Muscle layer of colon (tissue), 2 donors: ENCODE results near the gene TMEM208.
A peak's percentile ranks its signal among the peaks of the same experiment; 100 is the strongest.

Experiments
- H3K27ac ChIP-seq: one replicate; pipeline ENCODE4 v1.7.0; 2013; ENCODE audit warnings: low read depth, mild to moderate bottlenecking, low read length, moderate library complexity
- H3K27me3 ChIP-seq, 2 donors: one replicate each; pipeline ENCODE4 v1.7.0; 2013; ENCODE audit warnings: low read length in 2 of 2, mild to moderate bottlenecking in 2 of 2; ENCODE audit not compliant: insufficient read depth in 2 of 2, control insufficient read depth in 1 of 2
- H3K36me3 ChIP-seq: one replicate; pipeline ENCODE4 v1.7.0; 2013; ENCODE audit warnings: mild to moderate bottlenecking, low read length; ENCODE audit not compliant: insufficient read depth
- H3K4me1 ChIP-seq: one replicate; pipeline ENCODE4 v1.7.0; 2013; ENCODE audit warnings: mild to moderate bottlenecking, low read length; ENCODE audit not compliant: insufficient read depth
- H3K4me3 ChIP-seq, 2 donors: one replicate each; pipeline ENCODE4 v1.7.0; 2013; ENCODE audit warnings: low read length in 2 of 2, low read depth in 1 of 2, mild to moderate bottlenecking in 1 of 2, moderate library complexity in 1 of 2
- H3K9ac ChIP-seq: one replicate; pipeline ENCODE4 v1.7.0; 2013; ENCODE audit warnings: low read length
- H3K9me3 ChIP-seq: one replicate; pipeline ENCODE4 v1.7.0; 2013; ENCODE audit warnings: mild to moderate bottlenecking, low read length
- donor health status: abdominal sarcoma.
- donor health status: Adenocarcinoma of cecum.

TMEM208 gene

GRCh38 chr16:67185651-67186134, 41.2 kb upstream of the TMEM208 start:
- peaks cover 28% of the 10 kb centered on the region for H3K4me1 ChIP-seq
- no peak overlapping the region for H3K9ac ChIP-seq
- no peaks in the 10 kb centered on the region for H3K27me3 ChIP-seq
- H3K4me3 ChIP-seq: peak overlapping the region in 1 of 2 donors; percentile 25
- H3K9me3 ChIP-seq: no peaks in the 10 kb centered on the region
- no peaks in the 10 kb centered on the region for H3K36me3 ChIP-seq
- no peak overlapping the region for H3K27ac ChIP-seq

- H3K9ac ChIP-seq: no peak overlapping the region
- H3K27ac ChIP-seq: no peak overlapping the region
Observed at GRCh38 chr16:67186550-67186950, 40.4 kb upstream of the TMEM208 start.

GRCh38 chr16:67187175-67187890, 39.6 kb upstream of the TMEM208 start:
- no peak overlapping the region for H3K27ac ChIP-seq
- no peak overlapping the region for H3K9ac ChIP-seq
- peaks cover 35% of the 10 kb centered on the region for H3K4me1 ChIP-seq
- H3K27me3 ChIP-seq: no peaks in the 10 kb centered on the region
- no peak overlapping the region for H3K4me3 ChIP-seq
- no peaks in the 10 kb centered on the region for H3K9me3 ChIP-seq
- H3K36me3 ChIP-seq: no peaks in the 10 kb centered on the region

More at GRCh38 chr16:67186550-67186950, 40.4 kb upstream of the TMEM208 start:
- H3K4me3 ChIP-seq: no peak overlapping the region
- no peaks in the 10 kb centered on the region for H3K27me3 ChIP-seq
- H3K4me1 ChIP-seq: peaks cover 32% of the 10 kb centered on the region
- no peaks in the 10 kb centered on the region for H3K9me3 ChIP-seq
- no peaks in the 10 kb centered on the region for H3K36me3 ChIP-seq

- Histone ChIP-seq H3K27ac (no peak overlapping the region), H3K4me3 (no peak overlapping the region), H3K9me3 (no peaks in the 10 kb centered on the region), H3K36me3 (no peaks in the 10 kb centered on the region), H3K4me1 (peaks cover 34% of the 10 kb centered on the region), H3K9ac (no peak overlapping the region), H3K27me3 (no peaks in the 10 kb centered on the region)
Observed at GRCh38 chr16:67188323-67188722, 38.6 kb upstream of the TMEM208 start.

- no peaks in the 10 kb centered on the region for H3K9me3 ChIP-seq
- no peaks in the 10 kb centered on the region for H3K27me3 ChIP-seq
- peaks cover 3% of the 10 kb centered on the region for H3K36me3 ChIP-seq
- no peak overlapping the region for H3K27ac ChIP-seq
- H3K9ac ChIP-seq: no peak overlapping the region
- peaks cover 37% of the 10 kb centered on the region for H3K4me1 ChIP-seq
- no peak overlapping the region for H3K4me3 ChIP-seq
Observed at GRCh38 chr16:67188798-67189197, 38.1 kb upstream of the TMEM208 start.

- no peaks in the 10 kb centered on the region for H3K9me3 ChIP-seq
- H3K4me1 ChIP-seq: peaks cover 34% of the 10 kb centered on the region
- H3K36me3 ChIP-seq: peaks cover 15% of the 10 kb centered on the region
- H3K9ac ChIP-seq: no peak within 1 kb of the TSS
- H3K4me3 ChIP-seq: no peak within 1 kb of the TSS
- H3K27ac ChIP-seq: no peak within 1 kb of the TSS
- H3K27me3 ChIP-seq: no peaks in the 10 kb centered on the region
Observed at GRCh38 chr16:67190041-67190440, 36.9 kb upstream of the TMEM208 start, which contains the start of gene EXOC3L1. Gene EXOC3L1 (minus strand): TSS chr16:67190136. CDS start chr16:67189676, 460 bp downstream.

- Histone ChIP-seq H3K9ac (no peak overlapping the region), H3K27ac (no peak overlapping the region)
Observed at GRCh38 chr16:67190448-67191399, 36.2 kb upstream of the TMEM208 start.

GRCh38 chr16:67191411-67191994, 35.4 kb upstream of the TMEM208 start:
- H3K4me3 ChIP-seq: peak overlapping the region in 1 of 2 donors; percentile 91

More at GRCh38 chr16:67190448-67191399, 36.2 kb upstream of the TMEM208 start:
- Histone ChIP-seq H3K36me3 (peaks cover 22% of the 10 kb centered on the region), H3K4me3 (no peak overlapping the region), H3K9me3 (no peaks in the 10 kb centered on the region), H3K4me1 (peaks cover 28% of the 10 kb centered on the region), H3K27me3 (no peaks in the 10 kb centered on the region)

GRCh38 chr16:67191995-67192681, 34.8 kb upstream of the TMEM208 start, which contains the start of gene E2F4:
Gene E2F4 (plus strand): TSS chr16:67192155. CDS start chr16:67192228, 73 bp downstream.
- H3K27me3 ChIP-seq: no peaks in the 10 kb centered on the region
- H3K4me1 ChIP-seq: peaks cover 26% of the 10 kb centered on the region
- no peaks in the 10 kb centered on the region for H3K9me3 ChIP-seq
- H3K9ac ChIP-seq: peak within 1 kb of the TSS; percentile 79
- peak within 1 kb of the TSS; percentile 80 for H3K27ac ChIP-seq
- peak within 1 kb of the TSS; percentile 47 to 91 for H3K4me3 ChIP-seq
- H3K36me3 ChIP-seq: peaks cover 36% of the 10 kb centered on the region

More at GRCh38 chr16:67191411-67191994, 35.4 kb upstream of the TMEM208 start:
- Histone ChIP-seq H3K27me3 (no peaks in the 10 kb centered on the region), H3K9me3 (no peaks in the 10 kb centered on the region), H3K9ac (no peak overlapping the region), H3K27ac (no peak overlapping the region), H3K36me3 (peaks cover 30% of the 10 kb centered on the region), H3K4me1 (peaks cover 26% of the 10 kb centered on the region)

- Histone ChIP-seq H3K36me3 (peaks cover 44% of the 10 kb centered on the region), H3K27me3 (no peaks in the 10 kb centered on the region), H3K9ac (peak overlapping the region; percentile 79), H3K4me3 (peak overlapping the region; percentile 47 to 91), H3K4me1 (peaks cover 26% of the 10 kb centered on the region), H3K27ac (peak overlapping the region; percentile 80), H3K9me3 (no peaks in the 10 kb centered on the region)
Observed at GRCh38 chr16:67192781-67193361, 34.1 kb upstream of the TMEM208 start.
